ENCODE measurements around the gene PAPOLA.

PAPOLA gene

GRCh38 chr14:96587823-96588385 is 85.7 kb downstream of the PAPOLA start:
- no peak for DNase-seq

- no peak for DNase-seq
Observed at GRCh38 chr14:96588410-96589257, 86.5 kb downstream of the PAPOLA start.

GRCh38 chr14:96589577-96589976 is 87.4 kb downstream of the PAPOLA start:
- DNase-seq, result no peak

GRCh38 chr14:96590190-96590864 is 88.1 kb downstream of the PAPOLA start:
- DNase-seq, result no peak

GRCh38 chr14:96592591-96593386 is 90.6 kb downstream of the PAPOLA start:
- peak; percentile 69 for DNase-seq

- no peak for DNase-seq
Observed at GRCh38 chr14:96594961-96595360, 92.8 kb downstream of the PAPOLA start.

- no peak for DNase-seq
Observed at GRCh38 chr14:96597680-96598079, 95.5 kb downstream of the PAPOLA start.

GRCh38 chr14:96598332-96598928 is 96.2 kb downstream of the PAPOLA start:
- DNase-seq, result no peak

- DNase-seq, result no peak
Observed at GRCh38 chr14:96599076-96599475, 96.9 kb downstream of the PAPOLA start.

GRCh38 chr14:96602186-96602585 is 100.0 kb downstream of the PAPOLA start:
- no peak for DNase-seq

GRCh38 chr14:96603350-96604255 is 101.4 kb downstream of the PAPOLA start:
- no peak for DNase-seq

GRCh38 chr14:96614481-96614881 is 112.3 kb downstream of the PAPOLA start:
- no peak for DNase-seq

GRCh38 chr14:96616161-96616721 is 114.1 kb downstream of the PAPOLA start:
- no peak for DNase-seq
